H9 (cell line): ENCODE measurements around the gene ROBO2. TPM values are rescaled to one million over a fixed set of nuclear protein-coding genes. Genes with fewer than 3 reads are reported as not detected.

Experiments used
- DNase-seq: peaks from one replicate; pipeline ENCODE4 v3.0.0-alpha.2; 2017
- H2AFZ ChIP-seq: one replicate; pipeline ENCODE4 v1.6.1; 2013; ENCODE audit warnings: mild to moderate bottlenecking, low read length, control low read depth, moderate library complexity
- H2AK5ac ChIP-seq: 2 replicates; pipeline ENCODE4 v1.6.1; 2013; ENCODE audit warnings: low read length, control low read depth, mixed read lengths; ENCODE audit not compliant: insufficient read length
- H2BK120ac ChIP-seq: one replicate; pipeline ENCODE4 v1.6.1; 2013; ENCODE audit warnings: low read depth, mild to moderate bottlenecking, low read length, control low read depth, inconsistent platforms; ENCODE audit not compliant: poor library complexity, severe bottlenecking
- H2BK12ac ChIP-seq: 2 replicates; pipeline ENCODE4 v1.6.1; 2013; ENCODE audit warnings: low read length, control low read depth, mixed read lengths, low read depth; ENCODE audit not compliant: insufficient read length
- H2BK15ac ChIP-seq: 2 replicates; pipeline ENCODE4 v1.6.1; 2013; ENCODE audit warnings: low read depth, low read length, control low read depth
- H2BK20ac ChIP-seq: one replicate; pipeline ENCODE4 v1.6.1; 2013; ENCODE audit warnings: low read depth, mild to moderate bottlenecking, low read length, control low read depth, inconsistent platforms; ENCODE audit not compliant: poor library complexity, severe bottlenecking
- H2BK5ac ChIP-seq: 2 replicates; pipeline ENCODE4 v1.6.1; 2013; ENCODE audit warnings: low read length, control low read depth, mixed read lengths; ENCODE audit not compliant: insufficient read length
- H3K14ac ChIP-seq: 2 replicates; pipeline ENCODE4 v1.6.1; 2013; ENCODE audit warnings: low read length, control low read depth; ENCODE audit not compliant: insufficient read depth
- H3K18ac ChIP-seq: 2 replicates; pipeline ENCODE4 v1.6.1; 2013; ENCODE audit warnings: low read depth, mild to moderate bottlenecking, mixed read lengths, low read length, control low read depth; ENCODE audit not compliant: insufficient read length
- H3K23ac ChIP-seq: 2 replicates; pipeline ENCODE4 v1.6.1; 2013; ENCODE audit warnings: low read length, control low read depth, mixed read lengths, low read depth; ENCODE audit not compliant: insufficient read length
- H3K23me2 ChIP-seq: 2 replicates; pipeline ENCODE4 v1.6.1; 2013; ENCODE audit warnings: low read depth, mild to moderate bottlenecking, mixed read lengths, low read length, control low read depth; ENCODE audit not compliant: insufficient read length, poor library complexity, severe bottlenecking
- H3K27ac ChIP-seq: 2 replicates; pipeline ENCODE4 v1.5.1; 2013; ENCODE audit warnings: low read length, control low read depth, mixed read lengths, low read depth; ENCODE audit not compliant: insufficient read length
- H3K27me3 ChIP-seq: 2 replicates; pipeline ENCODE4 v1.6.1; 2013; ENCODE audit warnings: low read length, control low read depth, inconsistent platforms; ENCODE audit not compliant: insufficient read depth
- H3K4ac ChIP-seq: 2 replicates; pipeline ENCODE4 v1.6.1; 2013; ENCODE audit warnings: low read depth, mild to moderate bottlenecking, control low read depth, inconsistent platforms, low read length, moderate library complexity
- H3K4me1 ChIP-seq: 2 replicates; pipeline ENCODE4 v1.6.1; 2013; ENCODE audit warnings: low read length, control low read depth, inconsistent platforms; ENCODE audit not compliant: insufficient read depth
- H3K4me2 ChIP-seq: 2 replicates; pipeline ENCODE4 v1.6.1; 2013; ENCODE audit warnings: low read length, control low read depth, mixed read lengths; ENCODE audit not compliant: insufficient read length, insufficient read depth
- H3K56ac ChIP-seq: 2 replicates; pipeline ENCODE4 v1.6.1; 2013; ENCODE audit warnings: low read depth, mild to moderate bottlenecking, mixed read lengths, low read length, control low read depth; ENCODE audit not compliant: insufficient read length
- H3K79me1 ChIP-seq: 2 replicates; pipeline ENCODE4 v1.6.1; 2013; ENCODE audit warnings: low read depth, mild to moderate bottlenecking, moderate library complexity, low read length, control low read depth, inconsistent platforms; ENCODE audit not compliant: insufficient read depth, poor library complexity, severe bottlenecking
- H3K79me2 ChIP-seq: 2 replicates; pipeline ENCODE4 v1.6.1; 2013; ENCODE audit warnings: low read length, control low read depth, inconsistent platforms; ENCODE audit not compliant: insufficient read depth
- H3K9ac ChIP-seq: 2 replicates; pipeline ENCODE4 v1.6.1; 2013; ENCODE audit warnings: low read length, control low read depth, mixed read lengths; ENCODE audit not compliant: insufficient read length; ENCODE audit errors: extremely low read depth
- H3K9me3 ChIP-seq: one replicate; pipeline ENCODE4 v1.6.1; 2013; ENCODE audit warnings: low read depth, low read length, inconsistent platforms; ENCODE audit not compliant: control insufficient read depth
- H3T11ph ChIP-seq: one replicate; pipeline ENCODE4 v1.6.1; 2013; ENCODE audit warnings: mild to moderate bottlenecking, low read length, control low read depth, inconsistent platforms
- H4K20me1 ChIP-seq: one replicate; pipeline ENCODE4 v1.6.1; 2013; ENCODE audit not compliant: control insufficient read depth, insufficient read length, insufficient read depth
- H4K5ac ChIP-seq: 2 replicates; pipeline ENCODE4 v1.6.1; 2013; ENCODE audit warnings: low read depth, mild to moderate bottlenecking, mixed read lengths, low read length, control low read depth; ENCODE audit not compliant: insufficient read length
- H4K8ac ChIP-seq: replicated peaks from 2 replicates; pipeline ENCODE4 v1.6.1; 2013; ENCODE audit warnings: low read length, control low read depth, mixed read lengths, low read depth; ENCODE audit not compliant: insufficient read length
- H4K91ac ChIP-seq: 2 replicates; pipeline ENCODE4 v1.6.1; 2013; ENCODE audit warnings: low read depth, mild to moderate bottlenecking, moderate library complexity, mixed read lengths, low read length, control low read depth; ENCODE audit not compliant: insufficient read length
- H3K27ac Mint-ChIP-seq, 3 experiments: 2 replicates in 2 of 3; 3 replicates in 1 of 3; pipeline ENCODE4 v1.8.0; 2020 to 2021; ENCODE audit warnings: mixed read lengths in 3 of 3, mild to moderate bottlenecking in 1 of 3, moderate library complexity in 1 of 3
- H3K27me3 Mint-ChIP-seq: 2 replicates; pipeline ENCODE4 v1.8.0; 2021; ENCODE audit warnings: low read depth, mild to moderate bottlenecking, moderate library complexity, mixed read lengths
- H3K36me3 Mint-ChIP-seq, 3 experiments: 2 replicates in 2 of 3; 3 replicates in 1 of 3; pipeline ENCODE4 v1.8.0; 2020 to 2021; ENCODE audit warnings: low read depth in 3 of 3, mixed read lengths in 3 of 3; ENCODE audit not compliant: insufficient read depth in 1 of 3
- H3K4me1 Mint-ChIP-seq, 2 experiments: 2 replicates each; pipeline ENCODE4 v1.8.0; 2020; ENCODE audit warnings: mixed read lengths in 2 of 2
- H3K4me3 Mint-ChIP-seq, 2 experiments: 2 replicates in 1 of 2; 3 replicates in 1 of 2; pipeline ENCODE4 v1.8.0; 2020 to 2021; ENCODE audit warnings: mild to moderate bottlenecking in 2 of 2, mixed read lengths in 2 of 2, moderate library complexity in 1 of 2
- H3K9me3 Mint-ChIP-seq, 2 experiments: 2 replicates in 1 of 2; 3 replicates in 1 of 2; pipeline ENCODE4 v1.8.0; 2020; ENCODE audit warnings: mild to moderate bottlenecking in 2 of 2, mixed read lengths in 2 of 2, moderate library complexity in 1 of 2
- WGBS: extraction: QIAGEN DNeasy Blood & Tissue Kit; methylation state at CpG from one replicate; pipeline ENCODE4 v1.1.7; 2013; ENCODE audit warnings: missing lambda C conversion rate, low lambda C conversion rate, mixed read lengths; ENCODE audit not compliant: insufficient read length; ENCODE audit errors: extremely low coverage; 5-methylcytosine and 5-hydroxymethylcytosine counted together
- total RNA-seq: library from RNA; stranded (reverse); gene quantifications from 2 replicates; pipeline ENCODE4 v1.2.1, GENCODE V29; 2021
- TF ChIP-seq, protein P1 (sequence below): fragments of 200-600 bp; sonication (generic); conservative IDR thresholded peaks from 3 replicates; pipeline ENCODE4 v1.8.0; 2021; ENCODE audit warnings: antibody characterized with exemption, mild to moderate bottlenecking

Gene ROBO2
- total RNA-seq, 1 experiment from 2014 or later = 2.3 TPM

DNA sequence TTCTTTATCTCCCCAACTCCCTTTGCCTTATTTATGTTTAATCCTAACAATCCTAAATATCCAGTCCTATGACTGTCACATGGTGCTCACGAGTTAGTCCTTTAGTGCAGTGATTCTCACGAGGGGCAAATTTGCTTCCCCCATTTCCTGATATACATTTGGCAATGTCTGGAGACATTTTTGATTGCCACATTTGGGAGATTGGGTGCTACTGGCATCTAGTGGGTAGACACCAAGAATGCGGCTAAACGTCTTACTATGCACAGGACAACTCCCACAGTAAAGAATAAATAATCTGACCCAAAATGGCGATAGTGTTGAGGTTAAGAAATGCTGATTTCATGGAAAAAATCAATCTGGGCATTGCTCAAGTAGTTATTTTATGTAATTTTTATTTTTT, 466.5 kb downstream of the ROBO2 start:
- Histone ChIP-seq H3K4ac (no peak overlapping the region), H3K27ac (no peak overlapping the region), H3K56ac (no peak overlapping the region), H2BK15ac (no peak overlapping the region), H3K4me1 (peaks cover 2% of the 10 kb centered on the region; the same call in 1 of the 2 replicates), H3K23me2 (no peaks in the 10 kb centered on the region), H2BK5ac (no peak overlapping the region), H3T11ph (no peak overlapping the region), H3K27me3 (no peaks in the 10 kb centered on the region), H3K14ac (no peak overlapping the region), H3K23ac (no peak overlapping the region), H3K79me1 (no peaks in the 10 kb centered on the region), H3K9ac (no peak overlapping the region), H2BK120ac (no peak overlapping the region), H3K18ac (no peak overlapping the region), H3K79me2 (no peaks in the 10 kb centered on the region), H3K9me3 (no peaks in the 10 kb centered on the region), H2AFZ (no peak overlapping the region), H4K8ac (no peak overlapping the region), H4K5ac (no peak overlapping the region), H2AK5ac (no peak overlapping the region), H3K4me2 (no peak overlapping the region), H2BK12ac (no peak overlapping the region), H4K20me1 (no peaks in the 10 kb centered on the region), H2BK20ac (no peak overlapping the region), H4K91ac (no peak overlapping the region)
- no peaks in the 10 kb centered on the region for H3K36me3 Mint-ChIP-seq
- TF ChIP-seq, protein P1, sequence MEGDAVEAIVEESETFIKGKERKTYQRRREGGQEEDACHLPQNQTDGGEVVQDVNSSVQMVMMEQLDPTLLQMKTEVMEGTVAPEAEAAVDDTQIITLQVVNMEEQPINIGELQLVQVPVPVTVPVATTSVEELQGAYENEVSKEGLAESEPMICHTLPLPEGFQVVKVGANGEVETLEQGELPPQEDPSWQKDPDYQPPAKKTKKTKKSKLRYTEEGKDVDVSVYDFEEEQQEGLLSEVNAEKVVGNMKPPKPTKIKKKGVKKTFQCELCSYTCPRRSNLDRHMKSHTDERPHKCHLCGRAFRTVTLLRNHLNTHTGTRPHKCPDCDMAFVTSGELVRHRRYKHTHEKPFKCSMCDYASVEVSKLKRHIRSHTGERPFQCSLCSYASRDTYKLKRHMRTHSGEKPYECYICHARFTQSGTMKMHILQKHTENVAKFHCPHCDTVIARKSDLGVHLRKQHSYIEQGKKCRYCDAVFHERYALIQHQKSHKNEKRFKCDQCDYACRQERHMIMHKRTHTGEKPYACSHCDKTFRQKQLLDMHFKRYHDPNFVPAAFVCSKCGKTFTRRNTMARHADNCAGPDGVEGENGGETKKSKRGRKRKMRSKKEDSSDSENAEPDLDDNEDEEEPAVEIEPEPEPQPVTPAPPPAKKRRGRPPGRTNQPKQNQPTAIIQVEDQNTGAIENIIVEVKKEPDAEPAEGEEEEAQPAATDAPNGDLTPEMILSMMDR = peak; percentile 37
- H3K27ac Mint-ChIP-seq = no peak overlapping the region; a peak in 1 of 7 replicates
- no peak overlapping the region for H3K4me3 Mint-ChIP-seq
- no peaks in the 10 kb centered on the region for H3K27me3 Mint-ChIP-seq
- no CpG with 5 or more reads among the region's 5 CpGs for WGBS
- no peak for DNase-seq
- peaks cover 8 to 9% of the 10 kb centered on the region in 2 experiments for H3K4me1 Mint-ChIP-seq
- no peaks in the 10 kb centered on the region; a peak in 1 of 5 replicates for H3K9me3 Mint-ChIP-seq
